ENCODE results near the gene RTP4.

RTP4 gene

GRCh38 chr3:187361835-187362234 lies 6.3 kb upstream of the RTP4 start:
- H3K27me3 ChIP-seq (ENCODE audit: insufficient read depth, low read length, poor library complexity, severe bottlenecking) = no peaks in the 10 kb centered on the region
- H2AFZ ChIP-seq (ENCODE audit: low read length) = no peak overlapping the region
- no peak overlapping the region for H3K4me3 ChIP-seq (ENCODE audit: low read length, poor library complexity, severe bottlenecking)
- H3K4me2 ChIP-seq (ENCODE audit: low read depth, low read length, poor library complexity, severe bottlenecking) = no peak overlapping the region
- TF ChIP-seq CTCF (conservative IDR thresholded peaks at IDR 0.05; ENCODE audit: low read length) (no peak), EZH2phosphoT487 (IDR thresholded peaks at IDR 0.05; ENCODE audit: borderline replicate concordance) (no peak)
- H3K36me3 ChIP-seq (ENCODE audit: insufficient read depth, low read length) = no peaks in the 10 kb centered on the region
- no peaks in the 10 kb centered on the region for H3K9me3 ChIP-seq (ENCODE audit: insufficient read depth, low read depth, low read length)
- no peaks in the 10 kb centered on the region for H3K4me1 ChIP-seq (ENCODE audit: insufficient read depth, low read length, poor library complexity, severe bottlenecking)
- H3K79me2 ChIP-seq (ENCODE audit: insufficient read depth, low read length) = no peaks in the 10 kb centered on the region
- H3F3A ChIP-seq (ENCODE audit: low read depth) = no peaks in the 10 kb centered on the region
- H3K9ac ChIP-seq (ENCODE audit: low read depth, low read length, poor library complexity, severe bottlenecking) = no peak overlapping the region
- no peaks in the 10 kb centered on the region for H3K9me2 ChIP-seq (replicated peaks; ENCODE audit: low read depth, low read length)
- no peaks in the 10 kb centered on the region for H4K20me1 ChIP-seq (ENCODE audit: insufficient read depth, low read length, poor library complexity, severe bottlenecking)

GRCh38 chr3:187367561-187368103 lies 553 bp upstream of the RTP4 start:
- TF ChIP-seq EZH2phosphoT487 (IDR thresholded peaks at IDR 0.05; ENCODE audit: borderline replicate concordance) = no peak
- no peak for TF ChIP-seq CTCF (conservative IDR thresholded peaks at IDR 0.05; ENCODE audit: low read length)
- Histone ChIP-seq H3K9me3 (ENCODE audit: insufficient read depth, low read depth, low read length) (no peaks in the 10 kb centered on the region), H4K20me1 (ENCODE audit: insufficient read depth, low read length, poor library complexity, severe bottlenecking) (no peaks in the 10 kb centered on the region), H3F3A (ENCODE audit: low read depth) (no peaks in the 10 kb centered on the region), H3K4me2 (ENCODE audit: low read depth, low read length, poor library complexity, severe bottlenecking) (no peak overlapping the region), H3K79me2 (ENCODE audit: insufficient read depth, low read length) (no peaks in the 10 kb centered on the region), H2AFZ (ENCODE audit: low read length) (no peak overlapping the region), H3K27me3 (ENCODE audit: insufficient read depth, low read length, poor library complexity, severe bottlenecking) (no peaks in the 10 kb centered on the region), H3K36me3 (ENCODE audit: insufficient read depth, low read length) (no peaks in the 10 kb centered on the region), H3K9me2 (replicated peaks; ENCODE audit: low read depth, low read length) (no peaks in the 10 kb centered on the region), H3K4me1 (ENCODE audit: insufficient read depth, low read length, poor library complexity, severe bottlenecking) (no peaks in the 10 kb centered on the region), H3K4me3 (ENCODE audit: low read length, poor library complexity, severe bottlenecking) (no peak overlapping the region), H3K9ac (ENCODE audit: low read depth, low read length, poor library complexity, severe bottlenecking) (no peak overlapping the region)

- Histone ChIP-seq H3K4me2 (ENCODE audit: low read depth, low read length, poor library complexity, severe bottlenecking) (no peak overlapping the region), H3K9ac (ENCODE audit: low read depth, low read length, poor library complexity, severe bottlenecking) (no peak overlapping the region), H3F3A (ENCODE audit: low read depth) (no peaks in the 10 kb centered on the region), H3K36me3 (ENCODE audit: insufficient read depth, low read length) (no peaks in the 10 kb centered on the region), H2AFZ (ENCODE audit: low read length) (no peak overlapping the region), H3K79me2 (ENCODE audit: insufficient read depth, low read length) (no peaks in the 10 kb centered on the region), H3K4me3 (ENCODE audit: low read length, poor library complexity, severe bottlenecking) (no peak overlapping the region), H3K4me1 (ENCODE audit: insufficient read depth, low read length, poor library complexity, severe bottlenecking) (no peaks in the 10 kb centered on the region), H3K9me2 (replicated peaks; ENCODE audit: low read depth, low read length) (no peaks in the 10 kb centered on the region), H4K20me1 (ENCODE audit: insufficient read depth, low read length, poor library complexity, severe bottlenecking) (no peaks in the 10 kb centered on the region), H3K9me3 (ENCODE audit: insufficient read depth, low read depth, low read length) (no peaks in the 10 kb centered on the region), H3K27me3 (ENCODE audit: insufficient read depth, low read length, poor library complexity, severe bottlenecking) (no peaks in the 10 kb centered on the region)
- no peak for TF ChIP-seq CTCF (conservative IDR thresholded peaks at IDR 0.05; ENCODE audit: low read length)
These were observed 883 bp downstream of the RTP4 start for GRCh38 chr3:187369089-187369447.
